Femur (tissue), 1 donor: ENCODE data around the gene GAPDHS.
A peak's percentile ranks its signal among the peaks of the same experiment; 100 is the strongest.

Source experiments
- DNase-seq: peaks from one replicate; pipeline ENCODE4 v3.0.0-alpha.2; 2017

The GAPDHS gene

DNA sequence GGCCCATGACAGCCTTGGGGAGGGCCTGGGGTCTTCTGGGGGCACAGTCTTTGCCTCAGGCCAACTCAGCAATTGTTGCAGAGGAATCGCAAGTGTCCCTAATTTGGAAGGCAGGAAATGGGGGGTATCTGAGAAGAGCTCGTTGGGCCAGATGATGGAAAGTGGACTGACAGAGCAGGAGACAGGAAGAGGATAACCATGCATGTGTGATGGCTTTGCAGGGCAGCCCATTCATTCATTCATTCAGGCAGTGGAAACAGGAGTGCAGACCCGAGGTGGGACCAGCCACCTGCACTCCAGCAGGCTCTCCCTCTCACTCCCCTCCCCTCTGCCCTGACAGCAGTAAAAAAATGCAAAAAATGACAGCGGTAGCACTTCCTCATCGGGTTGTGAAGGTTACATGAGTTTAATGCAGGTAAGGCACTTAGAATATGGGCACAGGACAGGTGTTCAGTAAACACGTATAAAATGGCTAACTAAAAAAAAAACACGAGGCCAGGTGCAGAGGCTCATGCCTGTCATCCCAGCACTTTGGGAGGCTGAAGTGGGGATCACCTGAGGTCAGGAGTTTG, 7.2 kb downstream of the GAPDHS start:
- no peak for DNase-seq

DNA sequence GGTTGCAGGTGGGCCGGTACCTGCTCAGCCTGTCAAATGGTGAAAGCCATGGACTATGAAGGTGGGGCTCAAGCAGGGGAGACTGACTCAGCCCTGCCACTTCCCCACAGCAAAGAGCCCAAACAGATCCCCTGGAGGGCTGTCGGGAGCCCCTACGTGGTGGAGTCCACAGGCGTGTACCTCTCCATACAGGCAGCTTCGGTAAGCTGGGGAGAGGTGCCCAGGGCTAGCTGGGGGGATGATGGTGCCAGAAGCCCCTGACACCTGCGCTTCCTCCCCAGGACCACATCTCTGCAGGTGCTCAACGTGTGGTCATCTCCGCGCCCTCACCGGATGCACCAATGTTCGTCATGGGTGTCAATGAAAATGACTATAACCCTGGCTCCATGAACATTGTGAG, 9.0 kb downstream of the GAPDHS start:
- no peak for DNase-seq

DNA sequence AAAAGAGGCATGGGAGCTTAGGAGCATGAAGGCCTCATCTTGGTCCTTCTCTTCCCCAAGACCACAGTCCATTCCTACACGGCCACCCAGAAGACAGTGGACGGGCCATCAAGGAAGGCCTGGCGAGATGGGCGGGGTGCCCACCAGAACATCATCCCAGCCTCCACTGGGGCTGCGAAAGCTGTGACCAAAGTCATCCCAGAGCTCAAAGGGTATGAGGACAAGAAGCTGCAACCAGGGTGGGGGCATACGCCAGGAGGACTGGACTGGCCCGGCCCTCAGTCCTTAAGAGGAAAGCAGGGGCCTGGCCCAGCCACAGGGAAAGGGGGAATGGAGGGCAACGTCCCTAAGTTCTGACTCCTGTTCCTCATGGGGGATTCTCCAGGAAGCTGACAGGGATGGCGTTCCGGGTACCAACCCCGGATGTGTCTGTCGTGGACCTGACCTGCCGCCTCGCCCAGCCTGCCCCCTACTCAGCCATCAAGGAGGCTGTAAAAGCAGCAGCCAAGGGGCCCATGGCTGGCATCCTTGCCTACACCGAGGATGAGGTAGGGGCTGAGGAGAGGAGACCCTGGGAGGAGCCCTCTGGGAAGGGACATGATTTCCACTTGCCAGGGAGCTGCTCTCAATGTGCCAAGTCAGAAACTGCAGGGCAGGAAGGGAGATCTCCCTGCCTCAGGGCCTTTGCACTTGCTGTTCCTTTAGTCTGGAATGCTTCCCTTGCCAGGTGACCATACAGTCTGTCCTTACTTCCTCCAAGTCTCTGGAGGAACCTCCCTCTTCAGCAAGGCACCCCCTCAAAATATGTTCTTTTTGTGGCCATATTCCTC, 10.2 kb downstream of the GAPDHS start:
- no peak for DNase-seq

DNA sequence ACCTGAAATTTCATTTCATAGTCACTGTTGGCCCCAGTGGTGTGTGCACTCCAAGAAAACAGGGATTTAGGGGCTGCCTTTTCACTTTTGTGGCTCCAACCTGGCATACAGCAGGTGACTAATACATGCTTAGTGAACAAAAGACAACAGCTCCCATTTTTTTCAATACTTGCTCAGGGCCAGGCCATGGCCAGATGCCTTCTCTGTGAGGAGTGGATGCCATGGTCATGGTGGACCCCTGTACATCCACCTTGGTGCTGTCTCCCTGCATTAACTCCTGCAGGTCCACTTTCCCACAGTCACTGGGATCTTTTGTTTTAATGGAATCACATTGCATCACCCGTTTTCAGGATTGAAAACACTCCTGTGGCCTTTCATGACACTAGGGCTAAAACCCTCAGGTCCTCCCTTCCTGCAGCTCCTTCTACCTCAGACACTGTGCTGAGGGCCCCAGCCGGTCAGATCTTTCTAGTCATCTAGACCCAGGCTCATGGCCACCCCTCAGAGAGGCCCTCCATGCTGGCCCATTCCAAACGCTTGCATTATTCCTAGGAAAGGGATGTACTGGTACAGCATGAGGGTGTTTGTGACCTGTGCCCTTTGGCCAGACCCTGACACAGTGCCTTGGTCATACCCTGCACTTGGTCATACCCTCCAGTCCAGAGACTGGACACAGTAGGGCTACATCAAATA, 11.0 kb downstream of the GAPDHS start:
- DNase-seq: no peak

DNA sequence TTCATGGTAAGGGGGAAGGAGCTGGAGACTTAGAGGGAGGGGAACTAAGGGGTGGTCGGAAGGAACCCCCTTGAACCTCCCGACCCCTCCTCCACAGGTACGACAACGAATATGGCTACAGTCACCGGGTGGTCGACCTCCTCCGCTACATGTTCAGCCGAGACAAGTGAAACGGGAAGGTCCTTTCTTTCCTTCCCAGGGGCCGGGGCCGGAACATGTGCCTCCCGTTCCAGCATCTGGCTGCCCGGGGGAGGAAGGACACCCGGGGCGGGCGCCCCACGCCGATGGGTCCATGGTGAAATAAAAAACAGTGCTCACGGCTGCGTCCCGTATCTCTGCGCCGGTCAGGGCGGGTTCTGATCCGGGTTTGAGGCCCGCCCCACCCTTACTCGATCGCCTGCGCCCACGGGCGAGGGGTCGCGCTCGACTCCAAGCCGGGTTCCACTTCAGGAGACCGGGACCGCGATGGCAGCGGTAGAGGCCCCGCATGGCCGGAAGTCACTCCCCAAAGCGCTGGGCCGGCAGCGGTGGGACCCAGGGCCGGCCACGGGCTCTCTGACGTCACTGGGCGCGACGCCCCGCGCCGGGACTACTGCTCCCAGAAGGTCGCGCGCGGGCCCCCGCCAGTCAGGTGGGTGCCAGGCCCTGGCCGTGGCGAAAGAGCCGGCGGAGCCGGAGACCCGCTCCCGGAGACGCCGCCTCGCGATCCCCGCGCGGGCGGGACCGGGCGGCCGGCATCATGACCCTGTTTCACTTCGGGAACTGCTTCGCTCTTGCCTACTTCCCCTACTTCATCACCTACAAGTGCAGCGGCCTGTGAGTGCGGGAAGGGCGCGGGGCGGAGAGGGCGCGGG, 12.0 kb downstream of the GAPDHS start, which contains the start of gene TMEM147:
Gene TMEM147, plus strand, starts transcription at position 626 of the 854 bp plus-strand sequence. Its CDS starts 114 bp downstream, at position 740.
- peak; percentile 93 for DNase-seq

DNA sequence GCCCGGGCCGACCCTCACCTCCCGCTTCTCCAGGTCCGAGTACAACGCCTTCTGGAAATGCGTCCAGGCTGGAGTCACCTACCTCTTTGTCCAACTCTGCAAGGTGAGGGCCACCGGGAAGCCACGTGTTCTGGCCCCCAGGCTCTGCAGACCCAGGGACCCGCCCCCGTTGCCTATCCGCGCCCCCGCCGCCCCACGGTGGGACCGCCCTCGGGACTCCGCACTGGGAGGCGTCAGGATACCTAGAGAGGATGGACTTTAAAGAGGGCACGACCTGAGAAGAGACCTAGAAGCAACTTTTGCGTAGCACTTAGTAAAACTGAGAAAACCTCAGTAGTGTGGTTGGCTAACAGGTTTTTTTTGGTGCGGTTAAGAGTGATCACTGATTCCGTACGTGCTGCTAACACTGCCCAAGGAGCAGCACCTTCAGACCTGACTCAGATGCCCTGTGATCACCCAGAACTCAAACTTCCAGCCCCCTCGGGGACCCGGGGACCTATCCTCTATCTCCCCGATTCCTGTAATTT, 12.7 kb downstream of the GAPDHS start:
- no peak for DNase-seq

DNA sequence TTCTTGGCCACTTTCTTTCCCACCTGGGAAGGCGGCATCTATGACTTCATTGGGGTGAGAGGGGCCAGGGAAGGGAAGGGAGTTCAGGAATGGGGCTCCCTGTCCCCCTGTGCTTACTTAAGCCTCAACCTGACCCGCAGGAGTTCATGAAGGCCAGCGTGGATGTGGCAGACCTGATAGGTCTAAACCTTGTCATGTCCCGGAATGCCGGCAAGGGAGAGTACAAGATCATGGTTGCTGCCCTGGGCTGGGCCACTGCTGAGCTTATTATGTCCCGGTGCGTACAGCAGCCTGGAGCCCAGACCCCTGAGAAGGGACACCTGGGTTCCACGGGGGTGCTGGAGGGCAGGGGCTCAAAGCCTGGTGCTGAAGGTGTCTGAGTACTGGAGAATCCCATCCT, 13.3 kb downstream of the GAPDHS start:
- DNase-seq: no peak

DNA sequence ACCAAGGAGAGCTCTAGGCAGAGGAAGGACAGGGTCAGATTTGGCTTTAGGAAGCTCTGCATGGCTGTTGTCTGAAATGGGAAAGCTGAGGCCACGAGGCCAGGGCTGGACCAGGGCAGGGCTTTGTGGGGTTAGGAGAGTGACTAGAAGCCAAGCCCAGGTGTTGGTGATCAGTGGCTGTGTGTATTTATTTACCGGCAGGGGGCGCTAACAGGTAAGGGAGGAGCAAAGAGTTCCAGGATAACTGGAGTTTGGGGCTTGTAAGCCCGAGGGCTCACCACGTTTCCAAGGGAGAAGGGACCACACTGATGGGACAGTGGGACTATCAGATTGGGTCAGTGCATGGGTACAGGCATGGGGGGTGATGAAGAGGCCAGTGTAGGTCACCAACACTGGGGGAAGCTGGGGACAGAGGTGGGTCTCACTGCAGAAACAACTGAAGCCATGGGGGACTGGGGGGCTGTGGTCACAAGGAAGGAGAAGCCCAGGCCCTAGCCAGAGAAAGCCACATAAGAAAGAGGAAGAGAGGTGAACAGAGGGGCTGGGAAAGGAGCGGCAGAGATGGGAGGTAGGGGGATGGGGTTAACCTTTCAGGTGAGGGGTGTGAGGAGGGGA, 16.0 kb downstream of the GAPDHS start:
- no peak for DNase-seq

DNA sequence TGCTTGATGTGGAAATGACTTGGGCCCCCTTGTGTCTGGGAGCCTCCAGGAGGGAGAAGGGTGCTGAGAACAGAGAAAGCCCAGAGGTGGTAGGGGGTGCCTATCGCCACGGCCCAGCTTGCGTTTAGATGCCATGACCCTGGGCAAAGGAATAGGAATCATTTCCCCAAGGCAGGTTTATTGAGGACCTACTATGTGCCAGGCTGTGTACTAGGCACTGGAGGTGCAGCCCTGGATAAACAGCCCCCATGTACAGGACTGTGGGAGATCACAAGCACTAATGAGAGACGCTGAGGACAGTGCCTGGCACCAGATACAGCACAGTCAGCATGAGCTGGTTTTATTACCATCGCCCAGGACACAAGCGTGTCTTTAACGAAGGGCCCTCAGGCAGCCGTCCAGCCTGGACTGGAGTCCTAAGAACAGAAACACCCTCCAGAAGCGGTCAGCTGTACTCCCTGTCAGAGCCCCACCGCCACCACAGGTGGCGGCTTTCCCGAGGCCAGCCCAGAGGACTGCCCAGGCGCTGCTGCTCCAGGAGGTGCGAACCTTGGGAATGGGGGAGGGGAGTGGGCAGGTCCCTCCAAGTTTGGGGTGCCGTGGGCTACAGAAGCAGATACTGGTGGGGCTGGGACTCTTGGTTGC, 16.7 kb downstream of the GAPDHS start:
- no peak for DNase-seq

DNA sequence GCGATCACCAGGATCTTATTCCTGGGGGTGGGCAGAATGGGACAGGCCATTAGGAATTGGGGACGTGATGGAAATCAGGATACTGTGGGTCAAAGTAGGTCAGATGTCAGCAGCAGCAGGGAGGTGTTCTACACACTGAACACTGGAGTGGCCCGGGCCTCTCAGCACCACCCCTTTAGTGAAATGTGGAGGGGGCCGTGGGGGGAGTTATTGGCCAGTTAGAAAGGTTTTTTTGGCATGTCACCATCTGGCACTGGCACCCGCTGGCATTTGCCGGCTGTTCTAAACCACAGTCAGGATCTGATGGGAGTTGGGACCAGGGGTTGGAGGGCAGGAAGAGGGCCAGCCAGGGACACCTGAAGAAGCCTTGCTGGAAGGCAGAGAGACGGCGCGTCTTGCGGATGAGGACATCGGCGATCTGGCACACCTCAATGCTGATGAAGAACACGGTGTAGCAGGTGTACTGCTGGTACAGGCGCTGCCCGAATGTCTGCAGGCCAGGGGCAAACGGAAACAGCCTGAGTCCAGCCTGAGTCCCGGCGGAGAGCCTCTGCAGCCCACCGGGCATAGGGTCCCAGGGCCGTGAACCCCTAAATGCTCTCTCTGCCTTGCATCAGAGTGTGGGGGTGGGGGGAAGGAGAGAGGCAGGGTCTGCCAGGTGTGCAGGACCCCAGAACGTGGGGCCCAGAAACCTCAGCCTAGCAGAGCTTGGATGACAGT, 18.0 kb downstream of the GAPDHS start:
- no peak for DNase-seq

DNA sequence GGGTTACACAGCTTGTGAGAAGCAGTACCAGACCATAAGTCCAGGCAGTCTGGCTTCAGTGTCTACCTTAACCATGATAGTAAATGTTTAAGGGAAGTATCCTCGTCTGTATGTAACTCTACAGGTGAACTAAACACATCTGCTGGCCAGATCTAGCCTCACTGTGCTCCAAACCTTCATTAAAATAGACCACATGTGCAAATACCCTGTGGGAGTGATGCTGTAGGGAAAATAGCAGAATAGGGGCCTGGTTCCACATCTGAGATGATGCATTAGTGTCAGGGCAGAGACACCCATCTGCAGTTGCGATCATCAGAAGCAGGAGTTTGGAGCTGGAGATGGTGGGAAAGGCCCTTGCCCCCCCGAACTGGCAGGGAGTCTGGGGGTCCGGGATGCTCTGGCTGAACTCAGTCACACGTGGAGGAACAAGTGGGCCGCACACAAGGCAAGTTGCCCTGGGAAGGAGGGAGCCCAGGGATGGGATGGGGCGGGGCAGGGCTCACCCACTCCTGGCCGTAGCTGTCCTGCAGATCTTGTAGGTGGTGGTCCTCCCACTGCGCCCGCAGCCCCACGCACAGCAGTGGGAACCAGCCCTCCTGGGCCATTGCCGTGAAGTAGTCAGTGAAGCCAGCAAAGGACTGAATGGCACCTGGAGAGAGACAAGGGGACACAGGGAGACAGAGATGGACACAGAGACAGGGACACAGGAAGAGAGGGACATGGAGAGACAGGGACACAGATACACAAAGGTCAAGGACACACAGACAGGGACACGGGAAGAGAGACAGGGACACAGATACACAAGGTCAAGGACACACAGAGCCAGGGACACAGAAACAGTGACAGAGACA, 19.5 kb downstream of the GAPDHS start:
- DNase-seq: no peak

DNA sequence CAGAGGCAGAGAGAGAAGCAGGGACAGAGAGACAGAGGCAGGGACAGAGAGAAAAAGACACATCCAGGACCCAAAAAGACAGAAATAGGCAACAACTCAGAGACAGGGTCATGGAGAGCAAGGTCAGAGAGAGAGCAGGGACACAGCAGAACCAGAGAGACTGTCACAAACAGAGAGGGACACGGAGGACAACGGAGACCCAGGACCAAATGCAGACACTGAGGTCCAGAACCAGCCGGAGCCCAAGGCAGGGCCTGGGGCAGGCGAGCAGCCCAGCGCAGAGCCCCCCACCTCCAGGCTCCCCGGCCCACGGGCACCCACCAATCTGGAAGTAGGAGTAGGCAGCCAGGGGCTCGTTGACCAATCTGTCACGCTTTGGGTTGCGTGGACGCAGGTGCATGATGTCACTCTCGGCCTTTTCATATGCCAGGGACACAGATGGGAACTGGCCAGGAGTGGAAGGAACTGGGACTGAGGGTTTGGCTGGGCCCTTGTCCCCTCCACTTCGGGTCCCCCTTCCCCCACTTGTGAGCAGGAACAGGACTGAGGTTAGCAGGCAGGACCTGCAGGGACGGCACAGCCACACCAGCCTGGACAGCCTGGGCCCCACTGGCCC, 20.2 kb downstream of the GAPDHS start:
- no peak for DNase-seq

DNA sequence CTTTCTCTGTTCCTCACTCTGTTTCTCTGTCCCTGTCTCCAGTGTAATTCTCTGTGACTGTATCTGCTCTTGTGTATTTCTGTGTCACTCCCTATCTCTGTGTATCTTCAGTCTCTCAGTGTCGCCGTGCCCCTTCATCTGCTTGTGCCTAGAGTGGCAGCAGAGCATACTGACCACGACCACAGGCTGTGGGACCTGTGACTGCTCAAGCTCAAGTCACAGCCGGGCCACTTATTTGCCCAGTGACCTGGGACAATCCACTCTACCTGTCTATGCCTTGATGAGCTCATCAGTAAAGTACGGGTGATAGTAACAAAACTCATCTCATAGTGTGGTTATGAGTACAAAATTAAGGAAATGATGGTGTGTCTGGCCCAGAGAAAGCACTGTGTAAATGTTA, 20.8 kb downstream of the GAPDHS start:
- DNase-seq: no peak

DNA sequence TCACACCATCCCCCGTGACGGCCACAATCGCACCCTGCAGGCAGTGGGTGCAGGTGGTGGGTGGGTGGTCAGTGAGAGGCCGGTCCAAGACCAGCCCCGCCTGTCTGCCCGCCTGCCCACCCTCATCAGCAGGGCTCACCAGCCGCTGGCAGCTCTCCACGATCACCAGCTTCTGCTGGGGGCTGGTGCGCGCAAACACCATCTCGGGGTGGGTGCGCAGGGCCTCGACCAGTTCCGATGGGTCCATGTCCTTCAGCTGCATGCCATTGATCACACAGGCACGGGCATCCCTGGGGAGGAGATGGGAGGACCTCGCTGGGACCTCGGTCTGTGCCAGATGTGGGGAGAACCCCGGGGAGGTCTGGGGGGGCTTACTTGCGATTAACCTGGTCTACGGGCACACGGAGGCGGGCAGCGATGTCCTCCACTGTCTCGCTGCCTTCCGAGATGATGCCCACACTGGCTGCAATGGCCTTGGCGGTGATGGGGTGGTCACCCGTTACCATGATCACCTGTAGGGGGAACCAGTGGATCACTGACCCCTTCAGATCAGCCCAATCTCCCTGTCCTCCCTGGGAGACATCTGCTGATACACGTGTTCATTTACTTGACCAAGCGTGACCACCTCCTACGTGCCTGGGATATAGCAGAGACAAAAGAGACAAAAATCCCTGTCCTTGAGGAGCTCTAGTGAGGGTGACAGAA, 22.2 kb downstream of the GAPDHS start:
- DNase-seq: no peak

DNA sequence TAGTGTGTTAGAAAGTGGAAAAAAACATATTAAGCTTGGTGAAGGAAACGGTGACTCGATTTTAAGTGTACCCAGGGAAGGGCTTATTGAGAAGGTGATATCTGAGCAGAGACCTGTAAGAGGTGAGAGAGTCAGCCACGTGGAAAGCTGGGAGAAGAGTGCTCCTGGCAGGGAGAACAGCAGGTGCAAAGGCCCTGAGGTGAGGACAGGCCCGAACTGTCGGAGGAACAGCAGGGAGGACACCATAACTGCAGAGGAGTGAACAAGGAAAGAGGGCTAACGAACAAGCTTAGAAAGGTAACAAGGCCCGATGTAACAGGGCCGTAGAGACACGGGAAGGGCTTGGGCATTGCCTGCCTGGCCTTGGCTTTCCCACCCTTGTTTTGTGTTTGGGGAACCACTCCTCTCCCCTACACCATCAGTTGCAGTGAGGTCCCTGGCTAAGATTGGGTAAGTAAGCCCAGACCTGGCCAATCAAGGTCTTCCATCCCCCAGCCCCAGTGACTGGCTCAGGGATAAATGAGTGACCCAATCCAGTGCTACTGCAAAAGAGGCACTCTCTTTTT, 22.9 kb downstream of the GAPDHS start:
- DNase-seq: no peak

DNA sequence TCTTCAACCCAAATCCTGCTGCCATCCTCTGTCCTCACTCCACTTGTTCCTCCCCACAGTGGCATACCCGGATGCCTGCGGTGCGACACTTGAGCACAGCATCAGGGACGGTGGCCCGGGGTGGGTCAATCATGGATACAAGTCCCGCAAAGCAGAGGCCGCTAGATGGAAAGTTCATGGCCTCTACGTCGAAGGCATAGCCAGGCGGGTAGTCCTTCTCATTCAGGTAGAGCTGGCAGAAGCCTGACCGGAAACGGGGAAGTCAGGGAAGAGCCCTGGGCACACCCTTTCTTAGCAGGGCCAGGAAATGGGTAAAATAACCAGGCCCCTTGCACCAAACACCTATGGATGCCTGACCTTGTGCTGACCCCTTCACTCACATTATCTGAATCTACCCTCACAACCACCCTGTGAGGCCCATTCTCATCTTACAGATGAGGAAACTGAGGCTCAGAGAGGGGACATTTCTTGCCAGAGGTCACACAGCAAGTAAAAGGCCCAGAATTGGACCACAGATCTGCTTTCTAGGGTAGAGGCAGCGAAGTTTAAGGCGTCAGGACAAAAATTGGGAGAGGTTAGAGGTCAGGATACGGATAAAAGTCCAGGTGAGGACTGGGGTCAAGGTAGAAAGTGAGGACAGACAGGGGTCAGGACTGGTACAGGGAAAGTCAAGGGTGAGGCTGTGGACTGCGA, 23.7 kb downstream of the GAPDHS start:
- DNase-seq: peak; percentile 9

DNA sequence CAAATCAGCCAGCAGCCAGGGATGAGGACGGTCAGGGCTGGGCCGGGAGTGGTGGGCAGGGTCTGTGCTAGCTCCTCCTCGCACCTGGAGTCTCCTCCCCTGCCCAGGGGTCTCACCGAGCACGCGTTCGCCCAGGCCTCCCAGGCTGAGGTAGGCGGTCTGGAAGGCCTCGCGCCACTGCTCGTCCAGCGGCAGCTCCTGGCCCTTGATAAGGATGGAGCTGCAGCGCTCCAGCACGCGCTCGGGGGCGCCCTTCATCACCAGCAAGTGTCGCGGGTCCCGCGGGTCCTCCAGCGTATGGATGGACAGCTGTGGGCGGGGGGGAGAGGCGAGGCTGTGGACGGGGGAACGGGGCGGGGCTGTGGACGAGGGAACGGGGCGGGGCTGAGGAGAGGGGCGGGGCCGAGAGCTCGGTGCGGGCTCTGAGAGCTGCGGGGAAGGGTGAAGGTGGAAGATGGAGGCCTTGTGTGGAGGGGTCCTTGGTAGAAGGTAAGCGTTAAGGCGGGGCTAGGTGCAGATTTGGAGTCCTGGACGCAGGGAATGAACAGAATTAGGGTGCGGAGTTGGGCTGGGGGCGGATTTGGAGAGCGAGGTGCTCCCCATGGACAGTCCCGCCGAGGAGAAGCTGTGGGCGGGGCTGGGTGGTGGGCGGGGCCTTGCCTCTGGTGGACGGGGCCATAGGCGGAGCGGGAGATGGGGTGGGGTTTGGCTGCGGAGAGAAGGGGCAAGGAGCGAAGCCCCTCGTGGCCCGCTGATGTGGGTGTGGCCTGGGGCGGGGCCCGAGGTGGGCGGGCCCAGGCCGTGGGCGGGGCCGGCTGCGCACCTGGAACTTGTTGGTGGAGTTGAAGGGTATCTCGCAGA, 24.5 kb downstream of the GAPDHS start:
- peak; percentile 60 for DNase-seq
